NCI-H1092 (cell line): ENCODE data around the gene SCG3.

ENCODE experiments used
- DNase-seq: peaks from one replicate; lab custom pipeline; 2025; lab: John Stamatoyannopoulos, UW

SCG3 gene

GRCh38 chr15:51678096-51678495 is 3.2 kb upstream of the SCG3 start:
- no peak for DNase-seq

- DNase-seq: no peak
Observed at GRCh38 chr15:51680321-51680720, 982 bp upstream of the SCG3 start.

- DNase-seq: no peak
Observed at GRCh38 chr15:51687565-51687964, 6.3 kb downstream of the SCG3 start.

GRCh38 chr15:51688863-51689262 is 7.6 kb downstream of the SCG3 start:
- DNase-seq: no peak

GRCh38 chr15:51692154-51692553 is 10.9 kb downstream of the SCG3 start:
- DNase-seq: no peak

GRCh38 chr15:51696566-51696965 is 15.3 kb downstream of the SCG3 start:
- DNase-seq: no peak

- DNase-seq: no peak
Observed at GRCh38 chr15:51697163-51697562, 15.9 kb downstream of the SCG3 start.

- DNase-seq: no peak
Observed at GRCh38 chr15:51699373-51699772, 18.1 kb downstream of the SCG3 start.

GRCh38 chr15:51702710-51703109 is 21.4 kb downstream of the SCG3 start:
- no peak for DNase-seq

- DNase-seq: no peak
Observed at GRCh38 chr15:51706291-51706690, 25.0 kb downstream of the SCG3 start.

- no peak for DNase-seq
Observed at GRCh38 chr15:51706926-51707608, 25.8 kb downstream of the SCG3 start.

- peak; percentile 62 for DNase-seq
Observed at GRCh38 chr15:51708013-51708412, 26.7 kb downstream of the SCG3 start.

- DNase-seq: no peak
Observed at GRCh38 chr15:51709031-51709430, 27.7 kb downstream of the SCG3 start.

- no peak for DNase-seq
Observed at GRCh38 chr15:51714162-51714561, 32.9 kb downstream of the SCG3 start.

GRCh38 chr15:51714911-51715310 is 33.6 kb downstream of the SCG3 start:
- DNase-seq: no peak

GRCh38 chr15:51718219-51718618 is 36.9 kb downstream of the SCG3 start:
- no peak for DNase-seq

GRCh38 chr15:51718746-51719145 is 37.4 kb downstream of the SCG3 start:
- no peak for DNase-seq

GRCh38 chr15:51720201-51720995 is 39.1 kb downstream of the SCG3 start:
- no peak for DNase-seq

- no peak for DNase-seq
Observed at GRCh38 chr15:51721199-51721960, 40.1 kb downstream of the SCG3 start.

- DNase-seq: no peak
Observed at GRCh38 chr15:51724199-51724598, 42.9 kb downstream of the SCG3 start.

GRCh38 chr15:51724673-51725072 is 43.4 kb downstream of the SCG3 start:
- no peak for DNase-seq

GRCh38 chr15:51726302-51727073 is 45.2 kb downstream of the SCG3 start:
- no peak for DNase-seq
